SK-N-SH (cell line): ENCODE measurements around the gene CBFB. TPM values are rescaled to one million over a fixed set of nuclear protein-coding genes. Genes with fewer than 3 reads are reported as not detected.

Experiments used
- CTCF ChIA-PET: fragments of 300-600, 350-600 bp; formaldehyde crosslinking; extraction: SDS; loops from one replicate; lab custom pipeline; 2021; lab: Yijun Ruan, JAX
- POLR2A ChIA-PET: fragments of 350-600 bp; sonication (Branson Sonifier 250); formaldehyde crosslinking; extraction: SDS; loops from one replicate; lab custom pipeline; 2020; ENCODE audit warnings: antibody characterized with exemption, inconsistent platforms; lab: Yijun Ruan, JAX
- DNase-seq: peaks from one replicate; pipeline ENCODE4 v3.0.0; 2012
- H2AFZ ChIP-seq: fragments of 200-600 bp; sonication (generic); 2 replicates; pipeline ENCODE4 v1.8.1; 2016; ENCODE audit warnings: antibody characterized with exemption, mild to moderate bottlenecking, low read depth
- H3F3A ChIP-seq: fragments of 200-600 bp; sonication (generic); replicated peaks from 2 replicates; pipeline ENCODE3; 2016; ENCODE audit warnings: antibody characterized with exemption, mild to moderate bottlenecking; ENCODE audit not compliant: insufficient read depth
- H3K27ac ChIP-seq, 2 experiments: fragments of 200-500 bp in 1 of 2; fragments of 200-600 bp in 1 of 2; sonication (Bioruptor generic) in 1 of 2; sonication (generic), shearing (Covaris generic) in 1 of 2; 2 replicates each; pipeline versions ENCODE4 v1.5.1 to v1.6.1; 2014 to 2016; ENCODE audit warnings: low read depth in 2 of 2, inconsistent platforms in 1 of 2, low read length in 1 of 2, mild to moderate bottlenecking in 1 of 2, mixed read lengths in 1 of 2
- H3K27me3 ChIP-seq: fragments of 200-600 bp; sonication (generic), shearing (Covaris generic); 2 replicates; pipeline ENCODE4 v1.6.1; 2016; ENCODE audit warnings: mixed run types; ENCODE audit not compliant: insufficient read depth
- H3K36me3 ChIP-seq, 2 experiments: fragments of 200-500 bp in 1 of 2; fragments of 200-600 bp in 1 of 2; sonication (Bioruptor generic) in 1 of 2; sonication (generic) in 1 of 2; replicated peaks in 1 of 2; 2 replicates each; pipeline versions ENCODE3 to v1.5.1; 2014 to 2016; ENCODE audit warnings: low read length in 1 of 2, mild to moderate bottlenecking in 1 of 2; ENCODE audit not compliant: insufficient read depth in 2 of 2, control insufficient read depth in 1 of 2
- H3K4me1 ChIP-seq, 2 experiments: fragments of 200-500 bp in 1 of 2; fragments of 200-600 bp in 1 of 2; sonication (Bioruptor generic) in 1 of 2; sonication (generic), shearing (Covaris generic) in 1 of 2; 2 replicates each; pipeline versions ENCODE4 v1.5.1 to v1.6.1; 2014 to 2016; ENCODE audit warnings: low read depth in 1 of 2, low read length in 1 of 2, mixed run types in 1 of 2; ENCODE audit not compliant: insufficient read depth in 2 of 2, control insufficient read depth in 1 of 2
- H3K4me2 ChIP-seq: fragments of 200-600 bp; sonication (generic), shearing (Covaris generic); 2 replicates; pipeline ENCODE4 v1.6.1; 2017; ENCODE audit warnings: mixed run types
- H3K4me3 ChIP-seq, 2 experiments: fragments of 200-500 bp in 1 of 2; fragments of 200-600 bp in 1 of 2; sonication (Bioruptor generic) in 1 of 2; sonication (generic), shearing (Covaris generic) in 1 of 2; 2 replicates each; pipeline versions ENCODE4 v1.5.1 to v1.8.1; 2014 to 2016; ENCODE audit warnings: low read depth in 2 of 2, inconsistent platforms in 1 of 2, low read length in 1 of 2, mild to moderate bottlenecking in 1 of 2, mixed read lengths in 1 of 2, moderate library complexity in 1 of 2
- H3K79me2 ChIP-seq: fragments of 200-600 bp; sonication (generic); 2 replicates; pipeline ENCODE4 v1.8.1; 2017; ENCODE audit warnings: mild to moderate bottlenecking; ENCODE audit not compliant: insufficient read depth
- H3K9ac ChIP-seq: fragments of 200-600 bp; sonication (generic); 2 replicates; pipeline ENCODE4 v1.6.1; 2017; ENCODE audit warnings: mixed run types
- H3K9me2 ChIP-seq: fragments of 200-600 bp; sonication (generic); 2 replicates; pipeline ENCODE4 v1.6.1; 2017; ENCODE audit warnings: mixed run types
- H3K9me3 ChIP-seq: fragments of 200-600 bp; sonication (generic); 2 replicates; pipeline ENCODE4 v1.6.1; 2017; ENCODE audit warnings: mixed run types, mild to moderate bottlenecking, moderate library complexity
- H4K20me1 ChIP-seq: fragments of 200-600 bp; sonication (generic); 2 replicates; pipeline ENCODE4 v1.6.1; 2017; ENCODE audit warnings: mild to moderate bottlenecking, mixed run types; ENCODE audit not compliant: insufficient read depth
- CHD2 ChIP-seq: fragments of 150-350 bp; IDR thresholded peaks from 2 replicates; pipeline ENCODE4 v1.6.1; 2018; ENCODE audit warnings: low read length; ENCODE audit not compliant: partially characterized antibody
- ELF1 ChIP-seq: IDR thresholded peaks from 2 replicates; pipeline ENCODE4 v1.4.0; 2012
- EZH2phosphoT487 ChIP-seq: fragments of 200-600 bp; sonication (generic); IDR thresholded peaks from 2 replicates; pipeline ENCODE4 v1.6.1; 2017; ENCODE audit warnings: low read depth, mixed run types, mild to moderate bottlenecking, antibody characterized with exemption, moderate library complexity, borderline replicate concordance
- FOXJ3 ChIP-seq: sonication (generic); formaldehyde crosslinking; IDR thresholded peaks from 2 replicates; pipeline ENCODE4 v1.5.1; 2020; ENCODE audit warnings: mild to moderate bottlenecking, missing genetic modification reagents
- MAX ChIP-seq: IDR thresholded peaks from 2 replicates; pipeline ENCODE4 v1.4.0; 2012; ENCODE audit warnings: low read depth
- MEF2A ChIP-seq: IDR thresholded peaks from 2 replicates; pipeline ENCODE4 v1.4.0; 2012; ENCODE audit warnings: low read depth, borderline replicate concordance
- MXI1 ChIP-seq: IDR thresholded peaks from 2 replicates; pipeline ENCODE4 v1.6.1; 2012; ENCODE audit warnings: mild to moderate bottlenecking, low read depth, low read length, improper control_type of control experiment
- NFIC ChIP-seq: IDR thresholded peaks from 2 replicates; pipeline ENCODE4 v1.4.0; 2012; ENCODE audit warnings: borderline replicate concordance
- NRF1 ChIP-seq: IDR thresholded peaks from 2 replicates; pipeline ENCODE4 v1.6.1; 2012; ENCODE audit warnings: low read depth, mild to moderate bottlenecking, low read length
- REST ChIP-seq: IDR thresholded peaks from 2 replicates; pipeline ENCODE4 v1.6.1; 2012; ENCODE audit warnings: mild to moderate bottlenecking, low read depth, low read length, moderate library complexity
- RFX5 ChIP-seq: IDR thresholded peaks from 2 replicates; pipeline ENCODE4 v1.6.1; 2012; ENCODE audit warnings: mild to moderate bottlenecking, improper control_type of control experiment, low read length
- RXRA ChIP-seq: IDR thresholded peaks from 2 replicates; pipeline ENCODE4 v1.4.0; 2012; ENCODE audit warnings: low read depth, mild to moderate bottlenecking, borderline replicate concordance
- SMC3 ChIP-seq: IDR thresholded peaks from 2 replicates; pipeline ENCODE4 v1.6.1; 2012; ENCODE audit warnings: low read depth, low read length, improper control_type of control experiment
- TAF1 ChIP-seq: IDR thresholded peaks from 2 replicates; pipeline ENCODE4 v1.6.1; 2012; ENCODE audit warnings: low read depth, mild to moderate bottlenecking, low read length, moderate library complexity, borderline replicate concordance
- TCF12 ChIP-seq: IDR thresholded peaks from 2 replicates; pipeline ENCODE4 v1.4.0; 2012
- USF1 ChIP-seq: IDR thresholded peaks from 2 replicates; pipeline ENCODE4 v1.4.0; 2012; ENCODE audit warnings: low read depth, borderline replicate concordance
- WGBS: methylation state at CpG from one replicate; pipeline ENCODE4 v1.1.6; 2017; ENCODE audit warnings: low lambda C conversion rate; 5-methylcytosine and 5-hydroxymethylcytosine counted together
- polyA plus RNA-seq, 3 experiments: library from polyadenylated mRNA; depleted of rRNA; stranded (reverse); fragments of >200 nt; gene quantifications; 2 replicates each; pipeline ENCODE4 v1.2.3, GENCODE V29; 2012

Gene CBFB
- polyA plus RNA-seq, 1 of the 3 experiments (the other 2 are of a cell fraction) = 40.1 TPM

- TF ChIP-seq REST = no peak
- no peak for TF ChIP-seq FOXJ3 (CRISPR knock-in tag)
- no peak for TF ChIP-seq EZH2phosphoT487
- no peak for TF ChIP-seq SMC3
- TF ChIP-seq NFIC = no peak
- TF ChIP-seq TCF12 = no peak
Observed at GRCh38 chr16:67027046-67027445, 1.9 kb upstream of the CBFB start (continued).

- peaks cover 5 to 24% of the 10 kb centered on the region in 2 experiments for H3K36me3 ChIP-seq
- POLR2A ChIA-PET = interaction anchor here (0.6 to 1.0 kb wide), 2 partner anchors 76 to 122 kb away, joined by 3 to 5 read pairs; partner anchors contain the start of gene B3GNT9
- CTCF ChIA-PET = interaction anchor here (0.5 to 23.0 kb wide), 7 partner anchors 10 to 372 kb away, joined by 3 to 470 read pairs (median 3); partner anchors contain the start of genes B3GNT9, FBXL8 and TRADD
Observed at GRCh38 chr16:67028167-67028695, 718 bp upstream of the CBFB start.

More at GRCh38 chr16:67028167-67028695, 718 bp upstream of the CBFB start:
- H3K27ac ChIP-seq = peak overlapping the region; percentile 87 to 91
- H3K9me2 ChIP-seq = no peaks in the 10 kb centered on the region
- H3K9ac ChIP-seq = peak overlapping the region; percentile 86
- H3K4me1 ChIP-seq = peaks cover 14 to 31% of the 10 kb centered on the region in 2 experiments; a peak in 3 of 4 replicates
- peak overlapping the region; percentile 96 for H2AFZ ChIP-seq
- H3K27me3 ChIP-seq = no peaks in the 10 kb centered on the region
- WGBS = 63% methylated on average over 10 of the region's 10 CpGs
- TF ChIP-seq MXI1 (no peak), CHD2 (no peak), TAF1 (no peak), NFIC (no peak), RFX5 (no peak), ELF1 (no peak), NRF1 (no peak), EZH2phosphoT487 (no peak), SMC3 (no peak), TCF12 (no peak), MEF2A (no peak), MAX (no peak), USF1 (no peak), RXRA (no peak)
- H3K4me2 ChIP-seq = peak overlapping the region; percentile 98
- H3F3A ChIP-seq = peaks cover 6% of the 10 kb centered on the region
- H3K4me3 ChIP-seq = peak overlapping the region; percentile 53 to 71
- no peaks in the 10 kb centered on the region for H3K9me3 ChIP-seq
- H4K20me1 ChIP-seq = peaks cover 33% of the 10 kb centered on the region
- peaks cover 48% of the 10 kb centered on the region for H3K79me2 ChIP-seq
- no peak for DNase-seq
